Stomach (tissue), 4 donors: ENCODE data around the gene JAK1.

Source experiments
- EP300 ChIP-seq: sonication (generic); formaldehyde crosslinking; IDR thresholded peaks from one replicate; pipeline ENCODE4 v1.6.1; 2017; ENCODE audit warnings: antibody characterized with exemption
- POLR2A ChIP-seq, 4 donors: fragments of 450-650 bp; IDR thresholded peaks; one replicate each; pipeline ENCODE4 v1.6.1; 2016; ENCODE audit warnings: antibody characterized with exemption in 4 of 4, control low read depth in 2 of 4, mild to moderate bottlenecking in 1 of 4, moderate library complexity in 1 of 4
- POLR2AphosphoS5 ChIP-seq, 3 donors: sonication (generic); formaldehyde crosslinking; IDR thresholded peaks; one replicate each; pipeline ENCODE4 v1.6.1; 2016; ENCODE audit warnings: antibody characterized with exemption in 3 of 3
- TF ChIP-seq, protein P1 (sequence below), 7 experiments: fragments of 450-650 bp in 4 of 7; fragments of 200-600 bp in 3 of 7; sonication (generic) in 3 of 7; IDR thresholded peaks; one replicate each; pipeline ENCODE4 v1.5.1; 2016 to 2019; ENCODE audit warnings: antibody characterized with exemption in 7 of 7, control low read depth in 2 of 7, mild to moderate bottlenecking in 1 of 7

DNA sequence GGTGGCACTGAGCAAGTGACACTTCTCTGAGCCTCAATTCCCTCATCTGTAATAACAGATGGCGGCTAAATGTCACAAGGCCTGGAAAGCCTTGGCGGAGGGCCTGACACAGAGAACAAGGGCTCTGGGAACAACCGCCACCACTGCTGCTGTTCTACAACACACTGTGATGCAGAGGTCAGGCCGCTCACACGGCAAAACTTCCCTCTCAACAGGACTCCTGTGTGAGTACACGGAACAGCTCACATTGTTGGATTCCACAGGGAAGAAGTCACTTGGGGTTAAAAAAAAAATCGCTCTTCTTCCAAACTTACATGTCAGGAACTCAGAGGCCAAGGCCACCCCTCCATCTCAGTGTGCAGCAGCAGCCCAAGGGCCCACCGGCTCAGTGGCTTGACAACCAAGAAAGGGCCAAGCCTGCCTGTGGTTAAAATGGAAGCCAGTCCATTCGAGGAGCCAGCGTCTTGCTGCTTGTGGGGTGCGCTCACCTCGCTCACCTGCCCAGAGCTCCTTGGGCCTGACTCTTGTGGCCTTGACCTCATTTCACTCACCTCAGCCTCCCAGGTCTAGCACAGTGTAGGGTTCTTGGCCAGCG is 120.4 kb downstream of the JAK1 start:
- TF ChIP-seq POLR2AphosphoS5 (IDR thresholded peaks at IDR 0.05) = no peak
- TF ChIP-seq, protein P1, sequence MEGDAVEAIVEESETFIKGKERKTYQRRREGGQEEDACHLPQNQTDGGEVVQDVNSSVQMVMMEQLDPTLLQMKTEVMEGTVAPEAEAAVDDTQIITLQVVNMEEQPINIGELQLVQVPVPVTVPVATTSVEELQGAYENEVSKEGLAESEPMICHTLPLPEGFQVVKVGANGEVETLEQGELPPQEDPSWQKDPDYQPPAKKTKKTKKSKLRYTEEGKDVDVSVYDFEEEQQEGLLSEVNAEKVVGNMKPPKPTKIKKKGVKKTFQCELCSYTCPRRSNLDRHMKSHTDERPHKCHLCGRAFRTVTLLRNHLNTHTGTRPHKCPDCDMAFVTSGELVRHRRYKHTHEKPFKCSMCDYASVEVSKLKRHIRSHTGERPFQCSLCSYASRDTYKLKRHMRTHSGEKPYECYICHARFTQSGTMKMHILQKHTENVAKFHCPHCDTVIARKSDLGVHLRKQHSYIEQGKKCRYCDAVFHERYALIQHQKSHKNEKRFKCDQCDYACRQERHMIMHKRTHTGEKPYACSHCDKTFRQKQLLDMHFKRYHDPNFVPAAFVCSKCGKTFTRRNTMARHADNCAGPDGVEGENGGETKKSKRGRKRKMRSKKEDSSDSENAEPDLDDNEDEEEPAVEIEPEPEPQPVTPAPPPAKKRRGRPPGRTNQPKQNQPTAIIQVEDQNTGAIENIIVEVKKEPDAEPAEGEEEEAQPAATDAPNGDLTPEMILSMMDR (IDR thresholded peaks at IDR 0.05) = no peak
- no peak for TF ChIP-seq EP300
- no peak for TF ChIP-seq POLR2A (IDR thresholded peaks at IDR 0.05)
